ENCODE data around the gene USP6.

GRCh38 chr17:5115673-5116651, at the start of gene USP6:
- TF ChIP-seq CEBPB (IDR thresholded peaks at IDR 0.05; ENCODE audit: low read depth, low read length) (no peak), CTCF (conservative IDR thresholded peaks at IDR 0.05; ENCODE audit: low read depth, low read length) (no peak), SMC3 (IDR thresholded peaks at IDR 0.05; ENCODE audit: low read depth, low read length) (no peak), RFX5 (IDR thresholded peaks at IDR 0.05; ENCODE audit: low read depth, low read length) (no peak), CHD1 (IDR thresholded peaks at IDR 0.05; ENCODE audit: low read depth, low read length) (no peak), POLR2A (IDR thresholded peaks at IDR 0.05; ENCODE audit: low read depth, low read length) (no peak), MAZ (IDR thresholded peaks at IDR 0.05; ENCODE audit: borderline replicate concordance, low read depth, low read length) (no peak), BHLHE40 (IDR thresholded peaks at IDR 0.05; ENCODE audit: low read depth, low read length) (no peak), USF2 (IDR thresholded peaks at IDR 0.05; ENCODE audit: low read depth, low read length) (no peak), MAFK (IDR thresholded peaks at IDR 0.05; ENCODE audit: low read depth, low read length) (no peak), FOS (IDR thresholded peaks at IDR 0.05; ENCODE audit: low read depth, low read length) (no peak), RCOR1 (IDR thresholded peaks at IDR 0.05; ENCODE audit: insufficient replicate concordance, low read length) (no peak)

Data from IMR-90 (cell line).